Sigmoid colon (tissue), 7 donors: ENCODE measurements around the gene SELENOP. TPM values are rescaled to one million over a fixed set of nuclear protein-coding genes. Genes with fewer than 3 reads are reported as not detected.
"Not testable (repeated sequence)": the region's sequence is repeated elsewhere in the genome, so short reads cannot be mapped to it uniquely, and the experiment has no call there.

Experiments used
- DNase-seq: peaks from one replicate; pipeline ENCODE4 v3.0.0-alpha.2; 2019
- H3K27ac ChIP-seq, 4 donors: fragments of 200-600 bp; sonication (generic); one replicate each; pipeline ENCODE4 v1.5.1; 2016 to 2019; ENCODE audit warnings: mild to moderate bottlenecking in 1 of 4
- H3K27me3 ChIP-seq, 3 donors: fragments of 200-600 bp; sonication (generic); one replicate each; pipeline ENCODE4 v1.5.1; 2019; ENCODE audit warnings: mild to moderate bottlenecking in 1 of 3
- H3K36me3 ChIP-seq, 4 donors: fragments of 200-600 bp; sonication (generic); one replicate each; pipeline ENCODE4 v1.5.1; 2016 to 2019
- H3K4me1 ChIP-seq, 4 donors: fragments of 200-600 bp; sonication (generic); one replicate each; pipeline ENCODE4 v1.5.1; 2017 to 2019
- H3K4me3 ChIP-seq, 4 donors: fragments of 200-600 bp; sonication (generic); one replicate each; pipeline ENCODE4 v1.5.1; 2017 to 2019; ENCODE audit warnings: mild to moderate bottlenecking in 2 of 4, moderate library complexity in 1 of 4
- H3K9me3 ChIP-seq, 4 donors: fragments of 200-600 bp in 3 of 4; sonication (generic) in 3 of 4; one replicate each; pipeline versions ENCODE4 v1.5.1 to v1.6.1; 2013 to 2019
- EP300 ChIP-seq, 4 donors: sonication (generic); formaldehyde crosslinking; IDR thresholded peaks; one replicate each; pipeline ENCODE4 v1.6.1; 2017; ENCODE audit warnings: antibody characterized with exemption in 4 of 4
- POLR2A ChIP-seq, 2 donors: fragments of 450-650 bp; IDR thresholded peaks; one replicate each; pipeline ENCODE4 v1.6.1; 2016; ENCODE audit warnings: antibody characterized with exemption in 2 of 2, mild to moderate bottlenecking in 2 of 2, moderate library complexity in 2 of 2
- POLR2AphosphoS5 ChIP-seq, 4 donors: sonication (generic); formaldehyde crosslinking; IDR thresholded peaks; one replicate each; pipeline ENCODE4 v1.6.1; 2017; ENCODE audit warnings: antibody characterized with exemption in 4 of 4
- WGBS, 2 donors: extraction: QIAGEN DNeasy Blood & Tissue Kit; methylation state at CpG; one replicate each; pipeline ENCODE4 v1.1.7; 2013; 5-methylcytosine and 5-hydroxymethylcytosine counted together
- intact Hi-C: fragments of 100-400 bp; cut with DNase I; formaldehyde crosslinking; loops from one replicate; pipeline ENCODE4 v1.15.1; 2023
- polyA plus RNA-seq, 3 donors: library from polyadenylated mRNA; stranded (reverse); fragments of 200-250 nt; gene quantifications; one replicate each; pipeline ENCODE4 v1.2.3, GENCODE V29; 2013
- total RNA-seq, 4 donors: library from RNA; depleted of rRNA; stranded (reverse); fragments of >200 nt; gene quantifications; one replicate each; pipeline ENCODE4 v1.1.0, GENCODE V29; 2016
- TF ChIP-seq, protein P1 (sequence below), 4 experiments: fragments of 450-650 bp in 3 of 4; fragments of 200-600 bp in 1 of 4; IDR thresholded peaks; one replicate each; pipeline ENCODE4 v1.5.1; 2016 to 2019; ENCODE audit warnings: antibody characterized with exemption in 4 of 4, mild to moderate bottlenecking in 3 of 4, moderate library complexity in 2 of 4
- donor health status: healthy with polysubstance abuse.
- donor health status: Bipolar disorder and iron deficiency.
- donor health status: healthy.

The SELENOP gene
- total and polyA plus RNA-seq, 7 donors = 261 to 1,116 (median 457) TPM

DNA sequence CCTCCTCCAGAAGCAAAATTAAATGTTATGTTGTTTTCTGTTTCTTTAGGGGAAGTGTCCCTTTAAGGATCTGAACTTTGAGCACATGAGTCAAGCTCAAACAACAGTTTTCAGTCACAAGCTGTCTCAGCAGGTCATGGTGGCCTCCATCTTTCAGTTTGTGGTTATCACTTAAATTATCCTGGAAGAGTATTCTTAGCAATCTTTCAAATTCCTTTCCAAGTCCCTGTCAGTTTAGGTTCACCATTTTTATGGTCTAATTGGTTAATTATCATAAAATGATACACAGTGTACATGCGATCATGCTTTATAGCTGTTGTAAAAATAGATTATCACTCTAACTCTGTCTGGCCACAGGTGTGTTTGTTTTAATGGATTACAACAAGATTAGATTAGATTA is 43.1 kb upstream of the SELENOP start:
- no peaks in the 10 kb centered on the region for H3K36me3 ChIP-seq
- 14 to 59% methylated on average over 1 of the region's 1 CpG for WGBS, 2 donors
- no peaks in the 10 kb centered on the region for H3K9me3 ChIP-seq
- H3K4me1 ChIP-seq = peaks cover 0 to 13% (median 10%) of the 10 kb centered on the region in 4 donors
- H3K4me3 ChIP-seq = no peak overlapping the region
- no peaks in the 10 kb centered on the region for H3K27me3 ChIP-seq
- DNase-seq = no peak
- intact Hi-C loops = loop anchor here (5.0 kb wide), 1 partner anchor 47 kb away; no protein-coding TSS in a partner anchor
- TF ChIP-seq EP300 (IDR thresholded peaks at IDR 0.05) (no peak), POLR2AphosphoS5 (IDR thresholded peaks at IDR 0.05) (no peak), POLR2A (IDR thresholded peaks at IDR 0.05) (no peak)
- TF ChIP-seq, protein P1, sequence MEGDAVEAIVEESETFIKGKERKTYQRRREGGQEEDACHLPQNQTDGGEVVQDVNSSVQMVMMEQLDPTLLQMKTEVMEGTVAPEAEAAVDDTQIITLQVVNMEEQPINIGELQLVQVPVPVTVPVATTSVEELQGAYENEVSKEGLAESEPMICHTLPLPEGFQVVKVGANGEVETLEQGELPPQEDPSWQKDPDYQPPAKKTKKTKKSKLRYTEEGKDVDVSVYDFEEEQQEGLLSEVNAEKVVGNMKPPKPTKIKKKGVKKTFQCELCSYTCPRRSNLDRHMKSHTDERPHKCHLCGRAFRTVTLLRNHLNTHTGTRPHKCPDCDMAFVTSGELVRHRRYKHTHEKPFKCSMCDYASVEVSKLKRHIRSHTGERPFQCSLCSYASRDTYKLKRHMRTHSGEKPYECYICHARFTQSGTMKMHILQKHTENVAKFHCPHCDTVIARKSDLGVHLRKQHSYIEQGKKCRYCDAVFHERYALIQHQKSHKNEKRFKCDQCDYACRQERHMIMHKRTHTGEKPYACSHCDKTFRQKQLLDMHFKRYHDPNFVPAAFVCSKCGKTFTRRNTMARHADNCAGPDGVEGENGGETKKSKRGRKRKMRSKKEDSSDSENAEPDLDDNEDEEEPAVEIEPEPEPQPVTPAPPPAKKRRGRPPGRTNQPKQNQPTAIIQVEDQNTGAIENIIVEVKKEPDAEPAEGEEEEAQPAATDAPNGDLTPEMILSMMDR (IDR thresholded peaks at IDR 0.05) = no peak
- no peak overlapping the region for H3K27ac ChIP-seq

DNA sequence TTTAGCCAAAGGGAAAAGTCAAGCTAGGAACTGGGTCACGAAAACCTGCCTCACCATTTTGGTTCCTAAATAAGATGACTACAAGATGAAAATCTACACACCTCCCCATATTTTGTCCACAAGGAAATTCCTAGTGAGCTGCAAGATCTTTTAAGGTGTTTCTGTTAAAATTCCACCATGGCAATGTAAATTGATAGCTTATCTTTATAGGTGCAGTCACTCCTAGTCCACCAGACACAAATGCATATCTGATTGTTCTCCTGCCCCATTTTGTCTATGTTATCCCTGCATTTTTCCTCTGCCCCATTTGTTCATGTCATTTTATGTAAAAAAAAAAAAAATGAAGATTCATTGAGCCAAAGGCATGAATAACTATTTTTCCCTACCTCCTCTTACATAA is 41.1 kb upstream of the SELENOP start:
- Histone ChIP-seq H3K4me1 (no peaks in the 10 kb centered on the region), H3K9me3 (no peaks in the 10 kb centered on the region), H3K27me3 (no peaks in the 10 kb centered on the region), H3K4me3 (no peak overlapping the region), H3K36me3 (no peaks in the 10 kb centered on the region), H3K27ac (no peak overlapping the region)
- DNase-seq = no peak
- WGBS, 2 donors = 82 to 89% methylated on average over 1 of the region's 1 CpG
- intact Hi-C loops = no loop called here
- TF ChIP-seq POLR2A (IDR thresholded peaks at IDR 0.05) (no peak), EP300 (IDR thresholded peaks at IDR 0.05) (no peak), POLR2AphosphoS5 (IDR thresholded peaks at IDR 0.05) (no peak)
- TF ChIP-seq, protein P1 (IDR thresholded peaks at IDR 0.05) = no peak

DNA sequence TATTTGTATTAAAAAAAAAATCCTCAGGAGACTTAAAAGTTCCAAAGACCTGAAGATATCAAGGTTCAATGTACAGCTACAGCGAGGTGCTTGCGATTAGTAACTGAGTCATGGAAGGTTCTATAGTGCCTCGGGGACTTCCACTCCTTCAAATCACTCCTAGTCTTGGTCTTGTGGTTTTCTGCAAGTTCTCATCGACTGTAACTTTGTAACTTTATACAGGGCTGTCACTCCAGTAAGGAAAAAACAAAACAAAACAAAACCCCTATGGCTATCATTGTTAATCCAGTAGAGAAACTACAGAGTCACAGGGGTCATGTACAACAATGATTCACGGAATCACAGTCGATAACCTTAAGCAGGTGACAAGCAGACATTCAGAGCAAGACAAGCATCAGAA is 39.8 kb upstream of the SELENOP start:
- intact Hi-C loops = no loop called here
- H3K27me3 ChIP-seq = no peaks in the 10 kb centered on the region
- WGBS, 2 donors = 86 to 88% methylated on average over 6 of the region's 6 CpGs
- DNase-seq = no peak
- no peak overlapping the region for H3K4me3 ChIP-seq
- no peak overlapping the region for H3K27ac ChIP-seq
- no peaks in the 10 kb centered on the region for H3K9me3 ChIP-seq
- no peaks in the 10 kb centered on the region for H3K36me3 ChIP-seq
- H3K4me1 ChIP-seq = no peaks in the 10 kb centered on the region
- TF ChIP-seq POLR2A (IDR thresholded peaks at IDR 0.05) (no peak), EP300 (IDR thresholded peaks at IDR 0.05) (no peak), POLR2AphosphoS5 (IDR thresholded peaks at IDR 0.05) (no peak)
- TF ChIP-seq, protein P1 (IDR thresholded peaks at IDR 0.05) = no peak

DNA sequence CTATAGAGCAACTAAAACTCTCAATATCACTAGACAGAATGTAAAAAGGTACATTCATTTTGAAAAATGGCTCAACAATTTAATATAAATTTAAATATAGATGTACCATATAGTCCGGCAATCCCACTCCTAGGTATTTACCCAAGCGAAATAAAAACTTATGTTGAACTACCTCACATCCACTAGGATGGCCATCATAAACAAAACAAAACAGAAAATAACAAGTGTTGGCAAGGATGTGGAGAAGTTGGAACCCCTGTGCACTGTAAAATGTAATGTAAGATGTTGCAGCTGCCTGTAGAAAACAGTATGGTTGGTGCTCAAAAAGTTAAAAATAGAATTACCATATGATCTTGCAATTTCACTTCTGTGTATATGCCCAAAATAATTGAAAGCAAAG is 36.9 kb upstream of the SELENOP start:
- Histone ChIP-seq H3K4me3 (no peak overlapping the region), H3K36me3 (no peaks in the 10 kb centered on the region), H3K27ac (no peak overlapping the region), H3K9me3 (no peaks in the 10 kb centered on the region), H3K27me3 (no peaks in the 10 kb centered on the region), H3K4me1 (peaks cover 0 to 3% (median under 1%) of the 10 kb centered on the region in 4 donors)
- DNase-seq = no peak
- 94 to 95% methylated on average over 2 of the region's 2 CpGs for WGBS, 2 donors
- intact Hi-C loops = no loop called here
- TF ChIP-seq, protein P1 (IDR thresholded peaks at IDR 0.05) = no peak
- TF ChIP-seq POLR2A (IDR thresholded peaks at IDR 0.05) (no peak), POLR2AphosphoS5 (IDR thresholded peaks at IDR 0.05) (no peak)

DNA sequence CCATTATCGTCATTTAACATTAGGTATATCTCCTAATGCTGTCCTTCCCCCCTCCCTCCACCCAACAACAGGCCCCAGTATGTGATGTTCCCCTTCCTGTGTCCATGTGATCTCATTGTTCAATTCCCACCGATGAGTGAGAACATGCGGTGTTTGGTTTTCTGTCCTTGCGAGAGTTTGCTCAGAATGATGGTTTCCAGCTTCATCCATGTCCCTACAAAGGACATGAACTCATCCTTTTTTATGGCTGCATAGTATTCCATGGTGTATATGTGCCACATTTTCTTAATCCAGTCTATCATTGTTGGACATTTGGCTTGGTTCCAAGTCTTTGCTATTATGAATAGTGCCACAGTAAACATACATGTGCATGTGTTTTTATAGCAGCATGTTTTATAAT is 32.7 kb upstream of the SELENOP start:
- H3K9me3 ChIP-seq, H3K27me3 ChIP-seq, H3K27ac ChIP-seq, intact Hi-C loops, H3K36me3 ChIP-seq, DNase-seq, H3K4me3 ChIP-seq: not testable (repeated sequence)
- WGBS, 2 donors = 98% methylated on average over 4 of the region's 4 CpGs
- H3K4me1 ChIP-seq = peaks cover 0 to 23% (median 5%) of the 10 kb centered on the region in 4 donors
